Duodenal mucosa (tissue), 2 donors: ENCODE data around the gene RHBDL3.
"Not testable (repeated sequence)": the region's sequence is repeated elsewhere in the genome, so short reads cannot be mapped to it uniquely, and the experiment has no call there.

Source experiments
- H3K27ac ChIP-seq: one replicate; pipeline ENCODE4 v1.7.0; 2013; ENCODE audit warnings: low read depth, low read length
- H3K27me3 ChIP-seq, 2 donors: one replicate each; pipeline ENCODE4 v1.7.0; 2013; ENCODE audit warnings: low read length in 2 of 2, control low read depth in 1 of 2; ENCODE audit not compliant: insufficient read depth in 2 of 2, control insufficient read depth in 1 of 2
- H3K36me3 ChIP-seq, 2 donors: one replicate each; pipeline ENCODE4 v1.7.0; 2013; ENCODE audit warnings: low read length in 2 of 2, control low read depth in 1 of 2; ENCODE audit not compliant: insufficient read depth in 2 of 2, control insufficient read depth in 1 of 2
- H3K4me1 ChIP-seq, 2 donors: one replicate each; pipeline ENCODE4 v1.7.0; 2013; ENCODE audit warnings: low read length in 2 of 2, control low read depth in 1 of 2; ENCODE audit not compliant: insufficient read depth in 2 of 2, control insufficient read depth in 1 of 2
- H3K4me3 ChIP-seq, 2 donors: one replicate each; pipeline ENCODE4 v1.7.0; 2013; ENCODE audit warnings: low read length in 2 of 2, low read depth in 1 of 2
- H3K9ac ChIP-seq, 2 donors: one replicate each; pipeline ENCODE4 v1.7.0; 2013; ENCODE audit warnings: low read length in 2 of 2, low read depth in 1 of 2
- H3K9me3 ChIP-seq, 2 donors: one replicate each; pipeline ENCODE4 v1.7.0; 2013; ENCODE audit warnings: low read length in 2 of 2, control low read depth in 1 of 2; ENCODE audit not compliant: control insufficient read depth in 1 of 2

Gene RHBDL3

GRCh38 chr17:32352734-32353133, 87.1 kb downstream of the RHBDL3 start:
- Histone ChIP-seq H3K4me1 (peaks cover 49 to 50% of the 10 kb centered on the region in 2 donors), H3K4me3 (peak overlapping the region; percentile 98 to 100), H3K36me3 (peaks cover 19 to 41% of the 10 kb centered on the region in 2 donors)
- H3K9ac ChIP-seq, H3K9me3 ChIP-seq, H3K27ac ChIP-seq, H3K27me3 ChIP-seq: not testable (repeated sequence)

GRCh38 chr17:32355649-32356377, 90.2 kb downstream of the RHBDL3 start:
- Histone ChIP-seq H3K4me1 (peaks cover 39 to 43% of the 10 kb centered on the region in 2 donors), H3K4me3 (no peak overlapping the region), H3K27ac (no peak overlapping the region), H3K27me3 (no peaks in the 10 kb centered on the region), H3K9me3 (no peaks in the 10 kb centered on the region), H3K36me3 (peaks cover 31 to 69% of the 10 kb centered on the region in 2 donors), H3K9ac (no peak overlapping the region)

DNA sequence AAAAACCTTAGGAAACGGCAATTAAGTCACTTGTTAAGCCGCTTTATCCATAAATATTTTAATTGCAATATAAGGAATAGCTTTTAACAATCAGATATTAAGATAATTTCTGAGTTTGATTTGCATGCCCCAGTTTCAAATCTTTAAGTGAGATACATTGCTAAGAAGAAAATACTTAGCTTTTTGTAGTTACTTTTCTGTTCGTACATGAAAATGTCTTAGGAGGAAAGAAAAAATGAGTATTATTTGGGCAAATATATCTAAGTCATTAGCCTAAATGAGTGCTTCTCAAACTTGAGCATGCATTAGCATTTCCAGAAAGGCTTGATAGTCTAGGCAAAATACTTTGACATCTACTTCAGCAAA, 90.7 kb downstream of the RHBDL3 start:
- Histone ChIP-seq H3K36me3 (peaks cover 36 to 75% of the 10 kb centered on the region in 2 donors), H3K9me3 (no peaks in the 10 kb centered on the region), H3K4me3 (no peak overlapping the region), H3K4me1 (peaks cover 39 to 43% of the 10 kb centered on the region in 2 donors), H3K9ac (no peak overlapping the region), H3K27me3 (no peaks in the 10 kb centered on the region), H3K27ac (no peak overlapping the region)

DNA sequence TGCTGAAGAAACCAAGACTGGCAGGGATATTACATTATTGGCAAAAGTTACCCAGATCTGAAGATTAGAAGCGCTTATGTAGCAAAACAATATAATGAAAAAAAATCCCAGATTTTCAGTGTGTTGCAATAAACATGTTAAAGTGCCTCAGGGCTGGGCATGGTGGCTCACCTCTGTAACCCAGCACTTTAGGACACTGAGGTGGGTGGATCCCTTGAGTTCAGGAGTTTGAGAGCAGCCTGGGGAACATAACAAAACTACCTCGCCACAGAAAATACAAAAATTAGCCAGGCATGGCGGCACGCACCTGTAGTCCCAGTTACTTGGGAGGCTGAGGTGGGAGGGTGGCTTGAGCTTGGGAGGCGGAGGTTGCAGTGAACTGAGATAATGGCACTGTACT, 91.1 kb downstream of the RHBDL3 start:
- H3K36me3 ChIP-seq: peaks cover 39 to 78% of the 10 kb centered on the region in 2 donors
- H3K4me1 ChIP-seq: peaks cover 36 to 40% of the 10 kb centered on the region in 2 donors
- no peaks in the 10 kb centered on the region for H3K27me3 ChIP-seq
- no peak overlapping the region for H3K9ac ChIP-seq
- no peaks in the 10 kb centered on the region for H3K9me3 ChIP-seq
- no peak overlapping the region for H3K4me3 ChIP-seq
- no peak overlapping the region for H3K27ac ChIP-seq

DNA sequence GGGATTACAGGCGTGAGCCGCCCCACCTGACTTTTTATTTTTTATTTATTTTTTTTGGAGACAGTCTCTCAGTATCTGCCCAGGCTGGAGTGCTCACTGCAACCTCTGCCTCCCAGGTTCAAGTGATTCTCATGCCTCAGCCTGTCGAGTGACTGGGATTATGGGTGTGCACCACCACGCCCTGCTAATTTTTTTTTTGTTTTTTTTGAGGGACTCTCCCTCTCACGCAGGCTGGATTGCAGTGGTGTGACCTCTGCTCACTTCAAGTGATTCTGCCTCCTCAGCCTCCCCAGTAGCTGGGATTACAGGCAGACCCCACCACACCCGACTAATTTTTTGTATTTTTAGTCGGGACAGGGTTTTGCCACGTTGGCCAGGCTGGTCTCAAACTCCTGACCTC, 92.0 kb downstream of the RHBDL3 start:
- H3K9me3 ChIP-seq: no peaks in the 10 kb centered on the region
- H3K4me1 ChIP-seq: peaks cover 31 to 33% of the 10 kb centered on the region in 2 donors
- H3K9ac ChIP-seq: no peak overlapping the region
- H3K27ac ChIP-seq: no peak overlapping the region
- no peak overlapping the region for H3K4me3 ChIP-seq
- H3K36me3 ChIP-seq: peaks cover 41 to 84% of the 10 kb centered on the region in 2 donors
- H3K27me3 ChIP-seq: no peaks in the 10 kb centered on the region

DNA sequence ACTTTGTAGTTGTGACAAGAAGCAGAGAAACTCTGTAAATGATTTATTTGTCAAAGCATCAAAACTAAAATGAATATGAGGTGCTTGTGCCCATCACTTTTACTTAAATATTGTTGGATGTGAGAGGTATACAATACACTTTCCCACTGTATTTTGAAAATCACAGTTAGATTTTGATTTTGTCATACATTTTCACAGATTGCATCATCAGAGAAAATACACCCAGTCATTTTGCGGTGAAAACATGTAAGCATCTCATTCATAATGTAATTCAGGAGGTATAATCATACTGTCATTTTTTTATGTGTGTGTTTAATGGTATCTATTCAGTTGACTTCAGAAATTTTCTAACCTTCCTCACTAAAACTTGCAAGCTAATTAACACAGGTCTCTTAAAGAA, 95.6 kb downstream of the RHBDL3 start:
- Histone ChIP-seq H3K27ac (no peak overlapping the region), H3K4me1 (peaks cover 0 to 3% of the 10 kb centered on the region in 2 donors), H3K27me3 (no peaks in the 10 kb centered on the region), H3K4me3 (no peak overlapping the region), H3K9me3 (no peaks in the 10 kb centered on the region), H3K9ac (no peak overlapping the region), H3K36me3 (peaks cover 44 to 91% of the 10 kb centered on the region in 2 donors)

- H3K9me3 ChIP-seq: no peaks in the 10 kb centered on the region
- no peak overlapping the region for H3K4me3 ChIP-seq
- H3K27me3 ChIP-seq: no peaks in the 10 kb centered on the region
- H3K4me1 ChIP-seq: no peaks in the 10 kb centered on the region
- H3K27ac ChIP-seq: no peak overlapping the region
- no peak overlapping the region for H3K9ac ChIP-seq
- H3K36me3 ChIP-seq: peaks cover 62 to 85% of the 10 kb centered on the region in 2 donors
Measured at GRCh38 chr17:32370426-32370825, 104.8 kb downstream of the RHBDL3 start.
